Stimulated activated naive CD4-positive, alpha-beta T cell (primary cell): ENCODE measurements around the gene STAMBP.
"Not testable (repeated sequence)": the region's sequence is repeated elsewhere in the genome, so short reads cannot be mapped to it uniquely, and the experiment has no call there.

Experiments used
- DNase-seq, 6 experiments: peaks; one replicate each; lab custom pipeline; 2025; lab: John Stamatoyannopoulos, UW

STAMBP gene

DNA sequence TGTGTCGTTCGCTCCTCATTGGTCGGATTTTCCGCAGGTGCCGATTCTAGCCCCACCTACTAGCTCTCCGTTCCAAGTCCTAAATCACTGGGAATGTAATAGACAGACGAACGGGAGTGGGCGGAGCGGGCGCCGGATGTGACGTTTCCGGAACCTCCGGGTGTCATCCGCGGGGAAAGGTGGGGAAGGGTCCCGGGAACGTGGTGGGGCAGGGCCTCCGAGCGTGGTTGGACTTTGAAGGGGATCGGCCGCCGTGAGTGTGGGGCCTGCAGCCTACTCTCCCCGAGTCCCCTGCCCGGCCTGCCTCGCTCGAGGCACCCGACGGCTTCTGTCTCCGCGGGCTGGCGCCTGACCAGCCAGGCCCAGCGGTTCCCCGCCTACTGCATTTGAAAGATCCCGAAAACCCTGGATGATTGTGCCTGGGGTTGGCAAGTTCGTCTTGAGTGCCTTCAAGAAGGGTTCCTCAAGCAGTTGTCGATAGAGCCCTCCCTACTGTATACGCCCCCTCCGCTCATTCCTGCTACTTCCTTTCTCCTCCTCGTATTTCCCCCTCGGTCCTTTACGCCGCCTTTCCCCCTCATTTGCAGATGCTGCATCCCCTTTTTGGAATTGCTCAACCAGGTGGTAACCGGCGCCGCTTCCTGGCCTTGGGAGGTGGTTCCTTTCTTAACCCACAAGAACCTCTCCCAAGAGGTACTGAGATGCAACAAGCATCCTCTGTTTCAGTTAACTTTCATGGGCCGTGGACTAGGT lies at the start of gene STAMBP:
Gene STAMBP, plus strand, starts transcription at position 144 of the 753 bp plus-strand sequence. CDS start 1,896 bp downstream, outside the sequence.
- DNase-seq: peak; percentile 82 to 93 (median 88)

DNA sequence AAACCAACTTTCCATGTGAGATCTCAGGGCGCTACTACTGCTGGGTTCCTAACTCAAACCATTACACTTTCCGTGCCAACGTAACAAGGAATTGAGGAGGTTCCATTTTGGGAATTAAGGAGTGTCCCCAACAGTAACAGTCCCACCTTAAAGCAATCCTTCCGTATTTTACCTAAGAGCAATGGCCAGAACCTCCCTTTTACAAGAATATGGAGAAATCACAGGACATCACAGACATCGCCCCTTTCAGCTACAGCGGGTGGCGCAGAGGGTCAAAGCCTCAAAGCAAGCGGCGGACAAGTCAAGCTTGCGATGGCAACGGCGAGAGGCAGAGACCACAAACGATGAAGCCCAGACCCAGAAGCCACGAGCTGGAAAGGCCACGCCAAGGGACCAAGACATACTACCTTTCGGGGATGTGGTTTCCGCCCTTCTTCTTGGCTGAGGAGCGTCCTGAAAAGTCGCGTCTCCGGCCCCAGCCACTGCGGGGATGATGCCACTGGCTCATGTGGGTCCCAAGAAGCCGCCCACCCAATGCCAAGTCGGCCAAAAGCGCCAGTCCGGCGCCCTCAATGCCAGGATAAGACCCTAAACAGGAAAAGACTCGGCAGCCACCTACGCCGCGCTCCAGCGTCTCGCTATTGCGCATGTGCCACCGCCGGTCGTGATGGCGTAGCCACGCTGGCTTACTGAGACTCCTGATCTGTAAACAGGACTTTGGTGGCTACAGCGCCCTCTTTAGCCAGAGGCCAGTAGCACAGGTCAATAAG lies 49.1 kb upstream of the STAMBP start, which contains the start of gene DUSP11:
Gene DUSP11, minus strand, starts transcription at position 637 of the 770 bp plus-strand sequence. Its CDS starts 129 bp downstream, at position 508.
- peak; percentile 92 to 97 (median 94) for DNase-seq

DNA sequence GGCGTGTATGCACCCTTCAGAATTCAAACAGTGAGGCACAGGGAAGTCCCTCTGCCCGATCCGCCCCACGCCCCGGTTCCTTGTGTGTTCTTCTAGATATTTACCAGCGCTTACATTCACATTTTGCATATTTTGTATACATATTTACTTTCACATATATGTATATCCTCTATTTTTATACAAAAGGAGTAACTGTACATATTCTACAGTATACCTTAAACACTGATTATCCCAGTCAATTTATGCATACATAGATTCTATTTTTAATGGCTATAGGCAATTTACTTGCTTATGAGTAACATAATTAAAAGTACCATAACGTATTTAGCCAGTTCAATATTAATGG lies 48.6 kb upstream of the STAMBP start:
- no peak for DNase-seq

DNA sequence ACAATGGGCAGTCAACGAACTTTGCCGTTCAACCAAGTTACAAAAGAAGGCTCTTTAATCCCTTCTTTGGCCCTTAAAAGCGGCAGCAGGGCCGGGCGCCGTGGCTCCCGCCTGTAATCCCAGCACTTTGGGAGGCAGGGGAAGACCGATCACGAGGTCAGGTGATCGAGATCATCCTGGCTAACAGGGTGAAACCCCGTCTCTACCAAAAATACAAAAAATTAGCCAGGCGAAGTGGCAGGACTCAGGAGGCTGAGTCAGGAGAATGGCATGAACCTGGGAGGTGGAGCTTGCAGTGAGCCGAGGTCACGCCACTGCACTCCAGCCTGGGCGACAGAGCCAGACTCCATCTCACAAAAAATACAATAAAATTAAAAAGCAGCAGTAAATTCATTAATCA lies 45.4 kb upstream of the STAMBP start:
- not testable (repeated sequence) for DNase-seq

DNA sequence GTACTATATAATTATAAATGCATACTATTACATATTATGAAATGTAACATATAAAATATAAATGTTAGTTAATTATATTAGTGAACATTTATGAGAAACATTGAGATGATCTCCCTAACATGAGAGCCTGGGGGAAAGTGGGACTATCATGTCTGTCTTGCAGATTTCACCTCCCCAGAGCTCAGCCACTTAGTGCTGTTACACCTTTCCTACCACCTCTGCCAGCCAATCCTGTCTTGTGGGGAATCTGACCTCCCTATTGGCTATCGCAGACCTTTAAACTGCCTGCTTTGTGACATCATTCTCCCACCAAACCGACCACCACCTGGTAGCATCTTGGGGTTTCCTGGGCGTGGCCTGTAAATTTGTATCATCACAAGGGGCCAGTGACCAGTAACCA lies 44.9 kb upstream of the STAMBP start, which contains the start of gene C2orf78:
Gene C2orf78, plus strand, starts transcription at position 301 of the 400 bp plus-strand sequence. CDS start 127 bp downstream, outside the sequence.
- not testable (repeated sequence) for DNase-seq

DNA sequence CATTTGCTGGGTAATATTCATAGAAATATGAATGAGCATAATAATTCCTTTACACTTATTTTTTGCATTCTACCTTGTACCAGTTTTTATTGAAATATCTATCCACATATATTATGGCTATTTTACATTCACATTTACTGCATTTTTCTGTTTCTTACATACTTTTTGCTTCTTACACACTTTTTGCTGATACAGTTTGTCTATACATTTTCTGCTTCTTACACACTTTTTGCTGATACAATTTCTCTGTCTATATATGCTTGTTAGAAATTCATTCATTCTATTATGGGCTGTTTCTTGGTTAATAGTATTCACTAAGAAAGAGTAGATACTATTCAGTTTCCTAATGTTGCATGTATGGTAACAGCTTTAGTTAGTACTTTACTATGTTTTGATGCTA lies 16.9 kb upstream of the STAMBP start:
- no peak for DNase-seq

DNA sequence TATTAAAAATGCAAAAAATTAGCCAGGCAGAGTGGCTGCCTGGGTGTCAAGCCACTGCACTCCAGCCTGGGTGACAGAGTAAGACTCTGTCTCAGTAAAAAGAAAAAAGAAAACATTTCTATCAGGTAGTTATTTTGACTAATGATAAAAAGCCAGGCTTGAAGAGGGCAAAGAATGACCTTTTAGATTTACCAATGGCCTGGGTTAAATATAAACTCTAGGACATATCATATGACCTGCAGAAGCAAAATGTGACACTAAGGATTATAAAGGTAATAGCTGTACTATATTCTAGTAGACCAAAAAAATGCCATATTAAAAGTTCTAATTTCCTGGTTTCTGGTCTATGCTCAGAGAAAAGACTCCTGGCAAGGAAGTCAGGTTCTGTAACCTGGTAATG lies 16.1 kb upstream of the STAMBP start:
- DNase-seq: no peak

DNA sequence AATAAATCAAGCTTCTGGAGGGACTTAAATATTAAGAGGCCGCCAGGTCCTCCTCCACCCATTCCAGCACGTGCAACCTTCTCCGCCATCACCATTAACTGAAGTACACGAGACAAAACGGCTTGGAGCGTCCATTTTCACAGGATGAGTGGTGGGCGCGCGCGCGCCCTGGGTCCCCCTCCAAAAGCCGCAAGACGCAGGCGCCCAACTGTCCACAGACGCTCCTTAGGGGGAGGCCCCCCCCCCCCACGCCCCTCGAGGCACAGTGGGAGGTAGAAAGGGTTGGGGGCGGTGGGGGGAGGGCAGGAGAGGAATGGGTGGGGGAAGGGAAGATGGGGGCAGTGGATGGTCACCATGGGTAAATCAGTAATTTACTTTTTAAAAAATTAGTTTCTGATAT lies 10.5 kb upstream of the STAMBP start:
- DNase-seq: no peak

DNA sequence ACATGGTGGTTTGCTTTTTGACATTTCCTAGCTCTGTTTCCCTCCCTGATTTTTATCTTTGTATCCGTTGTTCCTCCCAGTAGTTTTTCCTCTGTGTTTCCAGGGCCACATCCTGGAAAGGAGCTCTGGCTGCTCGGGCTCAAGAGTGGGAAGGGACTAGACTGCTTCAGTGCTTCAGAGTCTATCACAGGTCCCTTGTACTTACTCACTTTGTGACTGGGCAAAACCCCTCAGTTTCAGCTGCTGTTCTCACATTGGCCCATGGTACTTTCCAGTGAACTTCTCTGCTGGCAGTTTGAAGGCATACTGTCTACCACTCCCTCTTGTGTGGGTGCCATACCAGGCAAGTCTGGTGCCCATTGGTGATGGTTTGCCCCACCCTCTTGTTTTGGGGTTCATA lies 7.5 kb upstream of the STAMBP start:
- no peak for DNase-seq

DNA sequence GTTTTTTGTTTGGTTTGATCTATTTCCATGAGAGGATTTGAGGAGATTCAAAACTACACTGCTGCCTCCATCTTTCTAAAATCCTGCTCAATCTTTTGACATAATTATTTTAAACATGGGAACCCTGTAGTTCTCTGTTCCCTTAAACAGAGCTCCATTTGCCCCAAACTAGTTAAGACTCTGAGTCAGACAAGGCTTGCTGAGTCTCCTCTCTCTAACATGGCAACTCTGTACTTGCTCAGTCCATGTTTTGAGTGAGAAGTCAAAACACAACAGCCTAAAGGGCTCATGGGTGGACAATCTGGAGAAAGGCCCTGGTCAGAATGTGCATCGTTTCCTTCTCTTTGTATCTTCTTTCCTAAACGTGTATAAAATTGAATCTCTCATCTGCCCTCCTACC lies 7.1 kb upstream of the STAMBP start:
- DNase-seq: no peak

DNA sequence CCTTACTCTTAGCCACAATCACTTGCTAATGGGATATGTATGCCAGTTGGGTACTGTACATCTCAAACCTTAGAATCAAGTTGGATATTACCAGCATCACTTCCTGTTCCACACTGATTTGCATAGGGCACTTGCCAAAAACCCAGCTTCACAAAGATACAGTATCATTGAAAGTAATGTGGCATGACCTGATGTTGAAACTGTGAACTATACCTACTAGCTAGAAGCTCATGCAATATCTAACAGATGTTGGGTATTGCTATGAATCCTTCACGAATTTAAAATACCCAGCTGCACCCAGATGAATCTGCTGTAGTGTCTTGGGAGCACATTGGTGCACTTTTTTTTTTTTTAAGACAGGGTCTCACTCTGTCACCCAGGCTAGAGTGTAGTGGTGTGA lies 6.5 kb upstream of the STAMBP start:
- DNase-seq: no peak

DNA sequence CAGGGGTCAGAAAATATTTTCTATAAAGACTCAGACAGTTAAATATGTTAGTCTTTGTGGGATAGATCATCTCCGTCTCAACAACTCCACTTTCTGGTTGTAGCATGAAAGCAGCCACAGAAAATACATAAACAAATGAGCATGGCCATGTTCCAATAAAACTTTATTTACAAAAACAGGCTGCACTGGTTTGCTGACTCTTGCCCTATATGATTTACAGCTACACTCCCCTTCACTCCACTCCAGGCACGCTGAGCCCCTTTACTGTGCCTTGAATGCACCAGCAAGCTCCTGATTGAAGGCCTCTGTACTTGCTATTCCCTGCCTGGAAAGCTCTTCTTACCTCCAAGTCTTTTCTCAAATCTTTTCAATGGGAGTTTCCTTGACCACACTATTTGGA lies 5.8 kb upstream of the STAMBP start:
- DNase-seq: no peak

DNA sequence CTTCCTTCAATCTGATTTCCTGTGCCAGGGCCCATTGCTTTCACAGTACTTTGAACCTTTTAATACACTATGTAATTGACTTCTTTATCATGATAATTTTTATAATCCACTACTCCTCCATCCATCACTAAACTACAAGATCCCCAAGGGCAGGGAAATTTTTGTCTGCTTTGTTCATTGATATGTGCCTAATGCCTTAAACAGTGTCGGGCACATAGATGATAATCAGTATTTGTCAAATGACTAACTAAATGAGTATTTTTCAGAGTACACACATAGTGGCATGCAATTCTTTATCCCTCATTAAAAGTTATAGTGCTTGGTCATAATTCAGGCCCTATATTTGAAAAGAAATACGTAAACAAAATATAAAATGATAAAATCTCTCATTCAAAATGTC lies 5.3 kb upstream of the STAMBP start:
- DNase-seq: no peak

DNA sequence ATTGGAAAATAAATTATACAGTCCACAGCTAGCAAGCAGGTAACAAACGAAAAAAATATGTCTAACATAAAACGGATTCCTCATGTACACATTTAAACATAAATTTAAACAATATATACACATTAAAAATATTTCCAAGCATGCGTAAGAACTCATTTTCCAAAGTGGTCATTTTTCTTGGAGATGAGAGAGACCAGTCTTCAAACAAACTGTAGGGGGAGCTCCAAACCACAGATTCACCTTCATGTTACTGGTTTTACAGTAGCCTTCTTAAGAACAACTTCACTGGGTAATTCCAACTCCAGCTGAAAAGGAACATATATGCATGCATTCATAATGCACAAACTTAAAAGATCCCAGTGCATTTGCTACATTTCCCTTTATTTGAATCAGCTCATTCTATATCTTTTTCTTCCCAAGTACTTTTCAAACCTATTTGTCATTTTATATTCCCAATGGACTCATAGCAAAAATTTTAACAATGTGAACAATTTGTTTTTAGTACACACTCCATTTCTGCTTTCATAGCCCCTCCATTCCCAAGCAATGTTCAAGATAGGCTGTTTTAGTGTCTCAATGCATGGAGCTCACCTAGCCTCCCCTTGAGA lies 4.7 kb upstream of the STAMBP start:
- peak in 5 of 6 experiments; percentile 5 to 67 (median 29) for DNase-seq

DNA sequence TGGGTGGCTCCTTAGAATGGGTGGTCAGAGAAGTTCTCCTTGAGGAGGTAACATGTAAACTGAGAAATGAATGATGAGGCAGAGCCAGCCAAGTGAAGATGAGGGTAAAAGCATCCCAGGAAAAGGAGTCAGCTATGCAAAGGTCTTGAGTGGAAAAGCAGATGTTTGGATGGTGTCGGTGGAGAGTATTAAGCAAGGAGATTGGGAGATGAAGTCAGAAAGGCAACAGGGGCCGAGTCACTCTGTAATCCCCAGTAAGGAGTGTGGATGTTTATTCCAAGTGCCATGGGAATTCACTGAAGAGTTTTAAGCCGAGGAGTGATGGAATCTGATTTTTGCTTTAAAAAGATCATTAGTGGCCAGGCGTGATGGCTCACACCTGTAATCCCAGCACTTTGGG lies 3.4 kb upstream of the STAMBP start:
- DNase-seq: no peak

DNA sequence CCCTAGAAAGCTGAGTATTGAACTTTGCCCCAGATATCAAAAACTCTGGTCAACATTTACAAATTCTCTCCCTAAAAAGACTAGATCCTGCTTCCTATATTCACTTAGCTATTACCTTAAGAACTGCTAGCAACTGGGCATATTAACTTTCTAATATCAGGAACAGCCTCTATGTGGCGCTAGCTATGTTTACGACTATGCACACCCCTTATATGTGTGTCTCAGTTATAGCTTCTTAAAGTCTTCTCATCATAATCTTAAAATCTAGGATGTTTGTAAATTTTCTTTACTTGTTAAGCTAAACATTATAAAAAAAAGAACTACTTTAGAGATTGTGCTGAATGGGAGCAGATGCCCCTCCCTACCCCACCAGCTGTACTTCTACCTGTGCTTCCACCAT lies 1.7 kb upstream of the STAMBP start:
- no peak for DNase-seq

DNA sequence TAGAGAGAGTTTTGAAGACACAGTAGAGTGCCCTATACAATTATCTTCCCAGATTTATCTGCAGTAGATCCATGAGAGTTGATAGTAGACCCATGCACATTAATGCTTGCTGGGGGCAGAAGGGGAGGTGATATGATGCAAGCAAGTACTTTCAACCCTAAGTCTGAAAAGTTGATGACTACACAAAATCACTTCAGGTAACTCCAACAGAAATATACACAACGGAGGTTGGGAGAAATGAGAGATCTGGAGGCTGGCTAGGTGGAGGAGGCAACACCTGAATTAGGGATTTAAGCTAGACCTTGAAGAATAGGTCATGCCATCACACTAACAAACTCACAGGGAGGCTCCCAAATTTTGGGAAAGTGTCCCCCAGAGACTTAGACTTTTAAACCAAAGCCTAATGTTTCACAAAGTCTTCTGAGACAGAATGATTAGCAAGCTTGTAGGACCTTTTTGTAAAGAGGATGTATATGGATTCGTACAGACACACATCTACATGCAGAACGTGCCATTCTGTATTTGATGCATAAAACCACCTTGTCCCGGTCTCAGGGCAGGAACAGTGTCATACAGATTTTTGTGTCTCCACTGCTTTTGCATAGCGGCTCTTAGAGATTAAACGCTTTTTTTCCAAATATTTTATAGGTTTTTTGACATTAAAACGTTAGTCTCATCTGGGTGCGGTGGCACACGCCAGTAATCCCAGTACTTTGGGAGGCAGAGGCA lies 937 bp upstream of the STAMBP start:
- DNase-seq: no peak

DNA sequence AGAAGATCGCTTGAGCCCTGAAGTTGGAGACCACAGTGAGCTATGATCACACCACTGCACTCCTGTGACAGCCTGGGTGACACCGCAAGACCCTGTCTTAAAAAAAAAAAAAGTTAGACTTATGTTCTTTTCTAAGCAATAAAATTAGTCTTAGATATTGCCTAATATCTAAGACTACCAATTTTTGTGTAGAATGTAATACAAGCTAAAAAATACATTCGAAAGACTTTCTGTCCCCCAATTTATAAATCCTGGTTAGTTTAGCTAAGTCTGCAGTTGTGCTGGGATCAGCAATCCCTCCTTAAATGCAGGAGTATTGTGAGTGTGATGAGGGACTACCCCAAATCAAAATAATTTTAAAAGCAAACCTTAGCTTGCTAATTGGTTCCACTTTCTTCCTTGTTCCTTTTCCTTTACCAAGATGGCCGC lies 358 bp upstream of the STAMBP start:
- no peak for DNase-seq

DNA sequence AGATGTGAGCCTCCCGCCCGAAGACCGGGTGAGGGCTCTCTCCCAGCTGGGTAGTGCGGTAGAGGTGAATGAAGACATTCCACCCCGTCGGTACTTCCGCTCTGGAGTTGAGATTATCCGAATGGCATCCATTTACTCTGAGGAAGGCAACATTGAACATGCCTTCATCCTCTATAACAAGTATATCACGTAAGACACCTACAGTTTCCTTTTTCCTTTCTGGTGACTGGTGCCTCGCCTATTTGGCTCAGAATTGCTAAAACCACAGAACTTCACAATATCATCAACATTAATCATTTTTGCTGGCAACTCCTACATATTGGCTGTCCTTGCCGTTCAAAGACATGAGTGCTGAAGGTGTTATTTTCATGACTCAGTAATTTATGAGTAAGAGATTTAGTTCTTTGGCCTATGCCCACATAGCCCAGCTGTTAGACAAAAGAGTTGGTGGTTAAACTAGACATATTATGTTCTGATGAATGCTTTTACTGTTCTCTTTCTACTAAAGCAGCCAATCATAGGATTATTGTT lies 2.2 kb downstream of the STAMBP start:
- DNase-seq: no peak

DNA sequence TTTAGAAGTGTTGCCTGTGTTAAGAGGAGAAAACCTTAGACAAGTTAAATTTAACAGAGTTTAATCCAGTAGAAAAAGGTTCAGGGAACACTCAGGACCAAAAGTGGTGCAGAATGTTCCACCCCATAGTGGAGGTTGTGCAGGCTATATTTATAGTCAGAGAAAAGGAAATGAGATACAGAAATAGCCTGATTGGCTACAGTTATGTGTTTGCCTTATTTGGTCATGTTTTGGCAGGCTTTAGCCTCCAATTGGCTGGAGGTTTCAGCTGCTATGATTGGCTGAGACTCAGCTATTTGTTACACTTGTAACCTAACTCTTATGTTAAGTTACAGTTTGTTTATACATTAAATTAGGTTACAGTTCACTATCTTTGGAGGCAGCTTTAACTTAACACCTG lies 4.2 kb downstream of the STAMBP start:
- DNase-seq: no peak

DNA sequence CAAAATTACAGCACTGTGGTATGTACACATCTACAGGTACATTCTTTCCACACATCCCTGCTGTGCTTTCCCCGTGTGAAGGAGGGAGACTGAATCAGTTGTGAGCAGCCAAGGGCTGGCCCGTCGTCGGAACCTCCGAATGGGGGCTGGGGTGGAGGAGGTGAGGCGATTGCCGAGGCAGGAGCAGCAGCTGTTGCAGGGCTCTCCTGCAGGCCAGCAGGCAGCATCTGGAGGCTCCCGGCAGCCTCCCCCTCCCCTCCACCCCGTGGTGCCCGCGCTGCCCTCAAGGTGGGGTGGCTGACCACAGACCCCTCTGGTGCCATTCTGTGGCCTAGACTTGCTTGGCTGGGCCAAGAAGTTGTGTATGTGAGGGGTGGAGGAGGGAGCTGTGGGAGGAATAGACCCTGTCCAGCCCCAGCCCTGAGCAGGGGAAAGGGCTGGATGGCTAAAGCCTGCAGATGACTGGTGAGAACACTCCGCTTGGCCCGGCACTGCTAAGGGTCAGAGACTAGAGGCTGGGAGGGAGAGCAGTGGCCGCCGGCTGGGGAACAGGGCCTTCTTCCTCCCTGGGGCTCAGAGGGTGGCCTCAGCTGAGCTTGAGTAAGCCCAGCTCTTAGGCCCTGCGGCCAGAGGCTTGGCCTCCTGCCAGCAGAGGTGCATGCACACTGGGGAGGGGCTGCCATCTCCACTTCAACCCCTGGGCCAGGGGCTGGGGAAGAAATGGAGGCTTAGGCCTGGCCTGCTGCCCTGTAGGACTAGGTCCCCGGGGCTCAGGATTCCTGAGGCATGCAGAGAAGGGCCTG lies 7.6 kb downstream of the STAMBP start:
- DNase-seq: no peak
